GM19463 (cell line): ENCODE results near the gene ALAS2.
"Not testable (repeated sequence)": the region's sequence is repeated elsewhere in the genome, so short reads cannot be mapped to it uniquely, and the experiment has no call there.

Experiments used
- ATAC-seq: cut with Tn5 transposase; IDR thresholded peaks from one replicate; pipeline ENCODE4 v1.9.1; 2021; ENCODE audit warnings: mild to moderate bottlenecking, moderate library complexity; ENCODE audit not compliant: unreplicated experiment

Gene ALAS2

DNA sequence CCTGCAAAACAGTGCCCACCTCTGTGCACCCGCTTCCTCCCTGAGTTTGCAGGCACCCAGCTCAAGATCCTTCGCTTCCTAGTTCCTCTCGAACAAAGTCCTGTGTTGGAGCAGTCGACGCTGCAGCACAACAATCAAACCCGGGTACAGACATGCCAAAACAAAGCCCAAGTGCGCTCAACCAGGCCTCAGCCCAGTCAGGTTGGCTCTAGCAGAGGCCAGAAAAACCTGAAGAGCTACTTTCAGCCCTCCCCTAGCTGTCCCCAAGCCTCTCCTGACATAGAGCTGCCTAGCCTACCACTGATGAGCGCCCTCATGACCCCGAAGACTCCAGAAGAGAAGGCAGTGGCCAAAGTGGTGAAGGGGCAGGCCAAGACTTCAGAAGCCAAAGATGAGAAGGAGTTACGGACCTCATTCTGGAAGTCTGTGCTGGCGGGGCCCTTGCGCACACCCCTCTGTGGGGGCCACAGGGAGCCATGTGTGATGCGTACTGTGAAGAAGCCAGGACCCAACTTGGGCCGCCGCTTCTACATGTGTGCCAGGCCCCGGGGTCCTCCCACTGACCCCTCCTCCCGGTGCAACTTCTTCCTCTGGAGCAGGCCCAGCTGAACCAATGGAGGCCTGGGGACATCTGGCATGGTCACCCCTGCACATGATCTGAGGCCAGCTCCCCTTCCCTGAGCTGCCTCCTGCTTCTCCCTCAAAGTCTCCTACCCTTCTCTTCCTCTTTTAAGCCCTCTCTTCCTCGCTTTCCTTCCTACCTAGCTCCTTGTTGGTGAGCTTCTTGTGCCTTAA is 23.8 kb downstream of the ALAS2 start:
- ATAC-seq, result no peak

DNA sequence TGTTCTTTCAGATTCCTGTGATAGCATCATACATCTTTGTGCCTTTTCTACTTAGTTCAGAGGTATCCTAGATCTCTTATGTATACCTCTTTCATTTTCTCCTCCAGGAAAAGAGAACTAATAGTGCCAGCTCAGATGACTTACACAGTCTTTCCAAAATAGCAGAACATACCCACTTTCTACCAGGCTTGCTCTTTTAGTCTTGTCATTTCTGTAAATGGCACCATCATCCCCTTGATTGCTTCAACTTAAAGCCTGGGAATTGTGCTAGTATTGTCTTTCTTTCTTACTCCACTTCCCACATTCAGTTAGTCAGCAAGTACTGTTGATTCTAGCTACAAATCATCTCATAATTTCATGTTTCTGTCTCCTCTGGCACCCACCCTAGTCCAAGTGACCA is 25.5 kb downstream of the ALAS2 start:
- ATAC-seq, result no peak

DNA sequence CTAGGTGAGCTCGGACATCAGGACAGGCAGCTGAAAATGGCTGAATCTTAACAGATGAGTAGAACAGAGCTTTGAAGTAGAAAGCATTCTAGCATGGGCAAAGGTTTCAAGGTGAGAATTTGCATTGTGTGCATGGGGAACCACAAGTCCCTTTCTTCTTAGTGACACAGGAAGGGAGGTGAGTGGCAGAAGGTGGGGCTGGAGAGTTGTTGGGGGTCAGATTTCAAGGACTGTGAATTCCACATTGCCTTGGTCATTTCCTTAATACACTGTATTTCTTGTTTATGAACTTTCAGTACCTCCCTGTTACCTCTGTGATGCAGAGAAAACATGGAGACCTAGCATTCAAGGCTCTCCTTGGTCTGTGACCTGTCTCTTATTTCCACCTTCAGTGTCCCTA is 26.5 kb downstream of the ALAS2 start:
- no peak for ATAC-seq

DNA sequence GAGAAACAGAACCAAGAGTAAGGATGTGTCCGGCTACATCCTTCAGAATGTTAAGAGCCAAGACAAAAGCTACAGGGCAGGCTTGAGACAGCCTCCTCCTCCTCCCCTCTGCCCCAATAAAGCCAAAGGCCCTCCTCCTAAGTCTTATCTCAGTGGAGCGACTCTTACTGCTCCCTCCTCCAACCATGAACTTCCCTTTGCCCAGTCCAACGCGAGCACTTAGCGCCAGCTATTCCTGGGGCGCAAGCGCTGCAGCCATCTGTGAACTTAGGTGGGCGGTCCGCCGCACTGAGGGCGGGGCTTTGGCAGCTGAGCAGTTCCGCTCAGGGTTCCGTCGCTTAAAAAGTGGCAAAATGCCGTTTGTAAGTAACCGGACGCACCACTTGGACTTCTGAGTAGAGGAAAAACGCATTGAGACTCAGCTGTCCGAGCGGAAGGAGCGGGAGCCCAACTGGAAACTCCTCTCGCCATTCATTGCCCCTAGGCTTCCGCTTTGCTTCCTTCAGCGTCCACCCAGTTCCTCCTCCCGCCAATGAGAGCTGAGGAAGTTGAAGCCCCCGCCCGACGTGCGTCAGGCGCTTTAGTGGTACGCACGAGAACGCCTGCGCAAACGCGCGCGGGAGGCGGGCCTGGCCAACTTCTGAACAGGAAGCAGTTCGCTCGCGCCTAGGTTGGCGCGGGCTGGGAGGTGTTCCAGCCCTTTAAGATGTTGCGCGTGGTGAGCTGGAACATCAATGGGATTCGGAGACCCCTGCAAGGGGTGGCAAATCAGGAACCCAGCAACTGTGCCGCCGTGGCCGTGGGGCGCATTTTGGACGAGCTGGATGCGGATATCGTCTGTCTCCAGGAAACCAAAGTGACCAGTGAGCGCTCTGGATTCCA is 30.8 kb downstream of the ALAS2 start, which contains the start of gene APEX2:
Gene APEX2 (plus strand): TSS at position 647 of the 882 bp plus-strand sequence. CDS start 60 bp downstream, at position 707.
- ATAC-seq, result peak; percentile 90

DNA sequence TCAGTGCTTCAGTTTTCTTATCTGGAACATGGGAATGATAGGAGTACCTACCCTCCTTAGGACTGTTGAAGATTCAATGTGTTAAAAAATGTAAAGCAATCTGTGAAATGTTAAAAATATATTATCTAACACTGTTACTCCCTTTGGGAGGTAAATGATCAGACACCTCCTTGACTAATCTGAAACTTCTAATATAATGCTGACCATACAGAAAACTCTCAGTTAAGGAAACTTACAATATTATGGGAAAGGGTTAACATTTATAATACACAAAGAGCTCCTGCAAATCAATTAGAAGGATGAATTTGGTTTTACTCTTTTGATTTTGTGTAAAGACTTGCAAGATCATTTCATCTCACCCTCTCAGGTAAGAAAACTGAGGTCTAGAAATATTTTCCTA is 35.2 kb downstream of the ALAS2 start:
- ATAC-seq, result no peak

DNA sequence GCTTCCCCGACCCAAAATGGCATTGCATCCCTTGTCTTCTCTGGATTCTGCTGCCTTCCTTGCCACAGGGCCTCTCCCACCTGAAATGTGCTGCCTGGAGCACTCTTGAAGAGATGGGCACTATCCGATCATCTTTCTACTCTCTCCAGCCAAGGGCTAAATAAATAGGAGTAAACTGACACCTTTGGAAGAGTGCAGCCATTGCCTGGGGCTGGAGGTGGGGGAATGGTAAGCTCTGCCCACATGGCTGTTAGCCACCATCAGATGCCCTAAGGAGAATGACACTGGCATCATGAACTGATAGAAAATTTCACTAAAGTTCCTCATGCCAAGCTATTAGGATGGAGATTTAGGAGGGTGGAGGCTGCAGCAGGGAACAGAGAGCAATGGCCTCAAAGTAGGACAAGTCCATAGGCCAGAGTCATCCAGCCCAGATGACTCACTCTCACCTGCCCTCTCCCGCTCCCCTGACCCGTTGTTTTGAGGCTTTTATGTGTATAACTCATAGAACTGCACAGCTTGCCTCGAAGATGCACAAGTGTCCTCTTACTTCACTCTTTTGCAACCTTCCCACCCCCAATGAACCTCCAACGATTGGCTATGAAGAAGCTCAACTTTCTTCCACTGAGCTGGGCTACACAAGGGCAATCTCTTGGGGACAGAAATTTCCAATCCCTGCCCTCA is 36.0 kb downstream of the ALAS2 start:
- no peak for ATAC-seq

DNA sequence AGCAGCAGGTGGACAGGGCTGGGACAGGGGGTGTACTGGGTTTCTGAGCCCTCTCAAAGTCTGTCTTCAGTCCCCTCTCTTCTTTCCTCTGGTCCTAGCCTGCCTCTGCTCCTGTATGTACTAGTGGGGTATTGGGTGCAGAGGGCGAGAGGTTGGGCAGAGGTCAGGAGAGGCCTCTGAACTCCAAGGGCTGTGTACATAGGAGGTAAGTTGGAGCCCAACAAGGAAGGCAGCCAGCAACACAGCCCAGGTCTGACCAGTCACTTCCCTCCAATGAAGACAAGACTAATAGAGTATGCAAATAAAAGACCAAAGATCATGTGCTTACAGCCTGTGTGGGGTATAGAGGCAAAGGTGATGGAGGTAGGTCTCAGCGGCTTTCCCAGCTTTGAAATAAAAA is 36.7 kb downstream of the ALAS2 start, which contains the start of gene PFKFB1:
Gene PFKFB1 (minus strand): TSS at position 90 of the 400 bp plus-strand sequence. CDS start 181 bp downstream, outside the sequence.
- no peak for ATAC-seq

DNA sequence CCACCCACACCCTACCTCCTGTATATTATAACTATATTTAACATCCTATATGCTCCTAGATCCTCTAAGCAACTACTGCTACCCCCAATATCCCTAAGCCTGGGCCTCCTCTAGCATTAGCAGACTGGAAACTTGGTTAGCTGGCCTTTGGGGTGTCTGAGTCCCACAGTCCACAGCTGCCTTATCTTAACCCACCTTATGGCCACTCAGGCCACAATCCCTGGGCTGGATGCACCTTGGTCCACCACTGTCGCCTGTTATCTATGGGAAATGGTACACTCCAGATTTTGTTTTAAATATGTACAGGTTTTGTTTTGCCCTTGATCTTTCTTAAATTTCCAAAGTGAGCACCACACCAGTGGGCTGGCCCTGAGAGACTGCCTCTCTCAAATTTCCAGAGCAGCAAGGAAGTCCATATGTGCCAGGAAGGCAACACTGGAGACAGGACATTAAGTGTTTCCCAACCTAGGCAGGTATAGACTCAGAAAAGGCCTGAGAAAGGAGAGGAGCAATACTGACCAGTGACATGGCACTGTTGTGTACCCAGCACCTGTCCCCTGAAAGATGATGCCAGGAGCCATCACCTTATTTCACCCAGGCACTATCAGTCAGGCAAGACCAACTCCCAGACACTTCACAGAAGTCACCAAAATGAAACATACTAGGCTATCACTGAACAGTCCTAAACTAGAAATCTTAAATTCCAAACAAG is 37.7 kb downstream of the ALAS2 start:
- no peak for ATAC-seq

DNA sequence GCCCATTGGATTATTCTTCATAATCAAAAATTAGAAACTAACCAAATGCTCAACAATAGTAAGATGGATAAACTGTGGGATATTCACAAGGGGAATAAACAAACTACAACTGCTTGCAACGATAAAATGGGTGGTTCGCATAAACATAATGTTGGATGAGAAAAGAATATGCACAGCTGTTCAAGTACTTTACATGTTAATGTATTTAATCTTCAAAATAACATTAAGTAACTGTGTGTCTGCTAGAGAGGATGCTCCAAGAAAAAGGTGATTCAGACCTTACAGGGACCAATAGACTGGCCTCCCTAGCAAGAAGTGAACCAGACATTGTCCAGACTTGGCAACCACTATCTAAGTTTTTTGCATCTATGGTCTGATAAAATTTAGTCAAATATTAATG is 39.1 kb downstream of the ALAS2 start:
- no peak for ATAC-seq

DNA sequence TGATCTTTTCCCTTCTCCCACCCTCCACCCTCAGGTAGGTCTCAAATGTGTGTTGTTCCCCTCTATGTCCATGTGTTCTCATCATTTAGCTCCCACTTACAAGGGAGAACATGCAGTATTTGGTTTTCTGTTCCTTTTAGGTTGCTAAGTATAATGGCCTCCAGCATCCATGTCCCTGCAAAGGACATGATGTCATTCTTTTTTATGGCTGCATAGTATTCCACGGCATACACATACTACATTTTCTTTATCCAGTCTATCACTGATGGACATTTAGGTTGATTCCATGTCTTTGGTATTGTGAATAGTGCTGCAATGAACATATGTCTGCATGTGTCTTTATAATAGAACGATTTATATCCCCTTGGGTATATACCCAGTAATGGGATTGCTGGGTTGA is 47.5 kb downstream of the ALAS2 start:
- ATAC-seq, result not testable (repeated sequence)

DNA sequence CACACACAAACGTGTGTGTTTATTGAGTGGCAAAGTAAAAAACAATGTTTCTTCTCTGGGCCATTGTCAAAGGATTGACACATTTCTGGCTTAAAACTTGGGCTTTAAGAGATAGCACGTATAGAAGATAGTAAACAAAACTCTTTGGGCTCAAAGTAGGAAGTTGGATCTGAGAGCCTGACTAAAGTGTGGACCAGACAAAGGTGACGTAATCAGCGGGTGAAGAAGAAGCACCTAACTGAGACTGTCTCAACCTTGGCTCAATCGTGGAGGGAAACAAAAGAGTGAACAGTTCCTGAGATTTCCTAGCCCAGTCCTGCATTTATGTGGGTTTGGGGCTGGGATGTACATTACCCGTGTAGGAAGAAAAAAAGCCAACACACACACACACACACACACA is 50.4 kb downstream of the ALAS2 start:
- ATAC-seq, result no peak

DNA sequence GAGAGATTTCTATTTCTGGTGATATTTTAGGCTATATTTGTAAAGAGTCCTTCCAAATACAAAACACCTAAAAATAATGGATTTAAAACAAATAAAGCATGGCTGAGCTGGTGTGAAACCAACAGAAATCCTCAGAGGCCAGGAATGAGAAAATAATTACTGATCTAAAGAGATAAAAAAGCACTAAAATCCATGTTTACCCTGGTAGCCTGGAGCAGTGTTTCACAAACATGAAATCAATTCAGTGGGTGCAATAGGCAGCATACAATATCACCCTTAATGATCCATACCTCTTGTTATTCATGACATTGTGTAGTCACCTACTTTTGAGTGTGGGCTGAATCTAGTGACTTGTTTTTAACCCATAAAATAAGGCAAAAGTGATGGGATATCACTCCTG is 51.3 kb downstream of the ALAS2 start:
- no peak for ATAC-seq

DNA sequence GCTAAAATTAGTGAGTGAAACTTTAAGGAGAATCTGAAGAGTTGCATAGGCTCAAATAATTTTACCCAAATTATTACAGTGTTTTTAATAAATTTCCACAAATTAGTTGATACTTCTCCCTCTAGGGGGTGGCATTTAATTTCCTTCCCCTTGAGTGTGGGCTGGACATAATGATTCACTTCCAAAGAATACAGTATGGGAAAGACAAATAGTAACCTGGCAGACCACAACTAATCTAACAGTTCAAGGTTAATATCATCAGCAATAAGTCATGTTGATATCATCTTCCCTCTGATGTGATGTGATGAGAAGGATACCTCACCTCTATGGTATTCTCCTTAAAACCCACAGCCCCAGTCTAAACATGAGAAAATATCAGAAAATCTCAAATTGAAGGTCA is 52.3 kb downstream of the ALAS2 start:
- no peak for ATAC-seq

DNA sequence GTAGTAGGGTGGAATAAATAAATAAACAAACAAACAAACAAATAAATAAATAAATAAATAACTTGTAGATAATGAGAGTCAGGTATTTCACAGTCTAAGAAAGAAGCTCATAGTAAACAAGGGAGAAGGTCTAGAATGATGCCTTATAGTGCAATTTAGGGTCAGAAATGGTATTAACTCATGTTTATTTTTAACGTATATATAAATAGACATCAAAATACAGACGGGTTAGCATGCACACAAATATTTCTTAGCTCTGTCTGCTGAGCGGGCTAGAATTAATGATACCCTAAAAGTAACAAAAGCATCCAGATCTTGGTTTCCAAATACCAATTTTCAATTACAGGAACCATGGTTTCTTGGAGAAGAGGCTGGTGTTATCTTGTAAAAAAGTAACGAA is 53.4 kb downstream of the ALAS2 start:
- no peak for ATAC-seq

DNA sequence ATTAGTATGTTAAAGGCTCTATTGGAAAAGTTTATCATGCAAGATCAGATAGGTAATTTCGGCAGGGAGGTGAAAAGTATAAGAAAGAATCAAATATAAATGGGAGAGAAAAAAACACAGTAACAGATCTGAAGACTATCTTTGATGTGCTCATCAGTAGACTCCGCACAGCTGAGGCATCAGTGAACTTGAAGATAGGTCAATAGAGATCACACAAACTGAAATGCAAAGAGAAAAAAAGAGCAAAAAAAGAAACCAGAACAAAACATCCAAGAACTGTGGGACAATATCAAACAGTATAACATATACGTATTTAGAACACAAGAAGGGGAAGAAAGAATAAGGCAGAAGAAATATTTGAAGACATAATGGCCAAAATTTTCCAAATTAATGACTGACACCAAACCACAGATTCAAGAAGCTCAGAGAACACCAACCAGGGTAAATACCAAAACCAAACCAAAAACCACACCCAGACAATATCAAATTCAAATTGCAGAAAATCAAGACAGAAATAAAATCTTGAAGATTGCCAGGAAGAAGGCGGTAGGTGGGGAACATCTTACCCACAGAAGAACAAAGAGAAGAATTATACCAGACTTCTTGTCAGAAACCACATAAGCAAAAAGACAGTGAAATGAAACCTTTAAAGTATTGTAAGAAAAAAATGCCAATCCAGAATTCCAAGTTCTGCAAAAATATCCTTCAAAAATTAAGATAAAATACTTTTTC is 65.8 kb downstream of the ALAS2 start:
- ATAC-seq, result no peak

DNA sequence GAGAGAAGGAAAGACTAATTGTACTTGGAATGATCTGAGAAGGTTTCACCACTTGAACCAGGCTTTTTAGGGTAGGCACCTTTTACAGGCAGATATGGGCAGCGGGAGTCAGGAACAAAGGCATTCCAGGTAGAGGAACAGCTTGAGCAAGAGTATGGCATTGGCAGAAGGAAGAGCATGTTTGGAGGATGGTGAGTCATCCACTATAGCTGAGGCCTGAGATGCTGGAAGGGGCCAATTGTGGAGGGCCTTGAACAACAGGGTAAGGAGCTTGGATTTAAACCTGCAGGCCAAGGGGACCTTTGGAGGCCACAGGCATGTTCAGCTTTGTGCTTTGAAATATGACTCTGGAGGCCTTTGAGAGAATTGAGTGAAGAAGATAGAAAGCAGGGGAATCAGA is 69.0 kb downstream of the ALAS2 start:
- no peak for ATAC-seq
